Measurements from ENCODE around the gene CPVL. TPM values are rescaled to one million over a fixed set of nuclear protein-coding genes. Genes with fewer than 3 reads are reported as not detected.
"Not testable (repeated sequence)": the region's sequence is repeated elsewhere in the genome, so short reads cannot be mapped to it uniquely, and the experiment has no call there.

CPVL gene
- total RNA-seq, 6 experiments from 2014 or later = 6.2 to 23.4 (median 8.8) TPM

- no peak for DNase-seq
- Histone ChIP-seq H3K27me3 (no peaks in the 10 kb centered on the region), H3K4me1 (no peaks in the 10 kb centered on the region), H3K9me3 (peaks cover 0 to 2% (median 0%) of the 10 kb centered on the region in 4 donors), H3K36me3 (no peaks in the 10 kb centered on the region), H3K4me3 (no peak overlapping the region), H3K27ac (no peak overlapping the region)
- intact Hi-C loops (cut with DNase I) = no loop called here
- ATAC-seq = no peak
- 69% methylated on average over 2 of the region's 2 CpGs for WGBS (ENCODE audit: insufficient coverage, low coverage, low lambda C conversion rate, missing lambda C conversion rate)
- TF ChIP-seq, protein P1, sequence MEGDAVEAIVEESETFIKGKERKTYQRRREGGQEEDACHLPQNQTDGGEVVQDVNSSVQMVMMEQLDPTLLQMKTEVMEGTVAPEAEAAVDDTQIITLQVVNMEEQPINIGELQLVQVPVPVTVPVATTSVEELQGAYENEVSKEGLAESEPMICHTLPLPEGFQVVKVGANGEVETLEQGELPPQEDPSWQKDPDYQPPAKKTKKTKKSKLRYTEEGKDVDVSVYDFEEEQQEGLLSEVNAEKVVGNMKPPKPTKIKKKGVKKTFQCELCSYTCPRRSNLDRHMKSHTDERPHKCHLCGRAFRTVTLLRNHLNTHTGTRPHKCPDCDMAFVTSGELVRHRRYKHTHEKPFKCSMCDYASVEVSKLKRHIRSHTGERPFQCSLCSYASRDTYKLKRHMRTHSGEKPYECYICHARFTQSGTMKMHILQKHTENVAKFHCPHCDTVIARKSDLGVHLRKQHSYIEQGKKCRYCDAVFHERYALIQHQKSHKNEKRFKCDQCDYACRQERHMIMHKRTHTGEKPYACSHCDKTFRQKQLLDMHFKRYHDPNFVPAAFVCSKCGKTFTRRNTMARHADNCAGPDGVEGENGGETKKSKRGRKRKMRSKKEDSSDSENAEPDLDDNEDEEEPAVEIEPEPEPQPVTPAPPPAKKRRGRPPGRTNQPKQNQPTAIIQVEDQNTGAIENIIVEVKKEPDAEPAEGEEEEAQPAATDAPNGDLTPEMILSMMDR (IDR thresholded peaks at IDR 0.05) = no peak
- TF ChIP-seq POLR2A (IDR thresholded peaks at IDR 0.05) = no peak
Measured at GRCh38 chr7:29115130-29115687, 31.1 kb downstream of the CPVL start.

- H3K27me3 ChIP-seq; H3K36me3 ChIP-seq; H3K4me3 ChIP-seq; H3K9me3 ChIP-seq; intact Hi-C loops (cut with DNase I); DNase-seq; H3K27ac ChIP-seq; H3K4me1 ChIP-seq: not testable (repeated sequence)
- WGBS (ENCODE audit: insufficient coverage, low coverage, low lambda C conversion rate, missing lambda C conversion rate) = 100% methylated on average over 1 of the region's 2 CpGs
- peak in 1 of 4 donors; percentile 15 for ATAC-seq
Measured at GRCh38 chr7:29114266-29114665, 32.1 kb downstream of the CPVL start.

DNA sequence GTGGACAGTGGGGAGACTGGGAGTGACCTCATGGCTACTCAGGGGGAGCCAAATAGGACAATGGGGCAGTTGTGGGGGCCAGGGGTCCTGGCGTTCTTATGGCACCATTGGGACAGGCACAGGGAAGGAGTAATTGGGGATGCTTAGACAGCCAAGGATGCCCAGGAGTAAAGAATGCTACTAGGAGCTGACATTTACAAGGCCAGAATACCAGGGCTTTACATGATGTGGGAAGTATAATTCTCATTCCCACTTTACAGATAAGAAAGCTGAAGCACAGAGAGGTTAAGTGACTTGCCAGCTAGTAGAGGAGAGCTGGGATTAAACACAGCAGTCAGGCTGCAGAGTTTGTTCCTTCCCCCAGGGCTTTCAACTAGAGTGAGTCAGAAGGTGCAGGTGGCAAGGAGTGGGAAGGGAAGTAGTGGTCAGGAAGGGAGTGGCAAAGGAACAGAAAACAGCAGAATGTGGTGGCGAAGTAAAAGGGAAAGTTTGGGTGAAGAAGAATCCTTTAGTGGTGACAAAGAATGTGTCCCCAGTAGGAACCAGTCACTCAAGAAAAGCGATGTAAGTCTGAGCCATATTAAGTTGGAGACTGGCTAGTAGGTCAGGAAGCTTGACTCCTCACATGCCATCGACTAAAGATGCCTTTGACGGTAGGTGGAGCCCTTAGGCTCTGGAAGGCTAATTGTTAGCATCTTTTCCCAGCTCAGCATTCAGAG, 32.8 kb downstream of the CPVL start:
- Histone ChIP-seq H3K27me3 (no peaks in the 10 kb centered on the region), H3K36me3 (no peaks in the 10 kb centered on the region), H3K4me3 (no peak overlapping the region), H3K4me1 (no peaks in the 10 kb centered on the region), H3K9me3 (no peaks in the 10 kb centered on the region), H3K27ac (no peak overlapping the region)
- ATAC-seq (peak; percentile 72 to 78 (median 76)), DNase-seq (no peak)
- 35% methylated on average over 3 of the region's 5 CpGs for WGBS (ENCODE audit: insufficient coverage, low coverage, low lambda C conversion rate, missing lambda C conversion rate)
- TF ChIP-seq, protein P1 (IDR thresholded peaks at IDR 0.05) = peak; percentile 36 to 54 (median 39)
- TF ChIP-seq POLR2A (IDR thresholded peaks at IDR 0.05) = no peak
- intact Hi-C loops (cut with DNase I) = no loop called here

GRCh38 chr7:29112721-29113120, 33.6 kb downstream of the CPVL start:
- intact Hi-C loops (cut with DNase I) = no loop called here
- H3K9me3 ChIP-seq = no peaks in the 10 kb centered on the region
- H3K36me3 ChIP-seq = no peaks in the 10 kb centered on the region
- no peaks in the 10 kb centered on the region for H3K4me1 ChIP-seq
- ATAC-seq (no peak), DNase-seq (no peak)
- H3K4me3 ChIP-seq = no peak overlapping the region
- no peak overlapping the region for H3K27ac ChIP-seq
- no peaks in the 10 kb centered on the region for H3K27me3 ChIP-seq
- 54% methylated on average over 4 of the region's 4 CpGs for WGBS (ENCODE audit: insufficient coverage, low coverage, low lambda C conversion rate, missing lambda C conversion rate)
- TF ChIP-seq POLR2A (IDR thresholded peaks at IDR 0.05) = no peak
- TF ChIP-seq, protein P1 (IDR thresholded peaks at IDR 0.05) = no peak

DNA sequence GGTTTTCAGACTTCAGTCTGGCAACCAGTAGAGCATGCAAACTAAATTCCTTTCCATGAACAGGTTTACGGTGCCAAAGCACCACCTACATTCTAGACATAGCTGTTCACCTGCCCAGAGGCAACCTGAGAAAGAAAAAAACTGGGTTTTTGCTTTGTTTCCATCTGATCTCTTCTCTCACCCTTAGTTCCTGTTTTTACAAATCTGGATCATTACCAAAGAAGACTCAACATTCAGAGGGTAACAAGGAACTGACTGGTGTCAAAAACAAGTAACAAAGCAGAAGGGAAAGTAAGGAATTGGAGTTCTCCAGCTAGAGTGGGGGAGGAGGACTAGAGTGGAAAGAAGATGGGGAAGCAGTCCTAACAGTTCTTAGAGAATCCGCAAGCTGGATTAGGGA, 36.4 kb downstream of the CPVL start:
- WGBS (ENCODE audit: insufficient coverage, low coverage, low lambda C conversion rate, missing lambda C conversion rate) = 76% methylated on average over 2 of the region's 2 CpGs
- no peaks in the 10 kb centered on the region for H3K27me3 ChIP-seq
- no peak for DNase-seq
- ATAC-seq = peak in 3 of 4 donors; percentile 9 to 50 (median 23)
- H3K9me3 ChIP-seq = no peaks in the 10 kb centered on the region
- H3K36me3 ChIP-seq = no peaks in the 10 kb centered on the region
- intact Hi-C loops (cut with DNase I) = loop anchor here (5.0 to 10.0 kb wide), 2 partner anchors 185 to 188 kb away; no protein-coding TSS in a partner anchor
- H3K4me1 ChIP-seq = no peaks in the 10 kb centered on the region
- no peak overlapping the region for H3K4me3 ChIP-seq
- TF ChIP-seq, protein P1 (IDR thresholded peaks at IDR 0.05) = no peak
- no peak for TF ChIP-seq POLR2A (IDR thresholded peaks at IDR 0.05)
- H3K27ac ChIP-seq = no peak overlapping the region
